Panc1 (cell line): ENCODE measurements around the gene ZNF469.

Experiments used
- CTCF ChIP-seq: fragments of 450-650 bp; IDR thresholded peaks from 2 replicates; pipeline ENCODE4 v1.5.1; 2017; ENCODE audit warnings: mild to moderate bottlenecking
- POLR2AphosphoS5 ChIP-seq: IDR thresholded peaks from 2 replicates; pipeline ENCODE4 v1.6.1; 2012; ENCODE audit warnings: mild to moderate bottlenecking, low read depth, low read length, moderate library complexity
- REST ChIP-seq, 2 experiments: IDR thresholded peaks; 2 replicates each; pipeline ENCODE4 v1.6.1; 2011 to 2012; ENCODE audit warnings: low read depth in 2 of 2, control low read depth in 1 of 2, low read length in 1 of 2, mild to moderate bottlenecking in 1 of 2, moderate library complexity in 1 of 2; ENCODE audit not compliant: insufficient read depth in 1 of 2
- SIN3A ChIP-seq: IDR thresholded peaks from 2 replicates; pipeline ENCODE4 v1.6.1; 2012; ENCODE audit warnings: low read depth, mild to moderate bottlenecking, low read length, moderate library complexity, borderline replicate concordance; ENCODE audit not compliant: insufficient read depth
- TCF7L2 ChIP-seq: IDR thresholded peaks from 2 replicates; pipeline ENCODE4 v1.6.1; 2011; ENCODE audit warnings: mild to moderate bottlenecking, low read depth, low read length, inconsistent platforms

- TF ChIP-seq CTCF (no peak), REST (IDR thresholded peaks at IDR 0.05; ENCODE audit: insufficient read depth in 1 of 2, low read depth in 2 of 2, low read length in 1 of 2) (no peak), TCF7L2 (no peak), POLR2AphosphoS5 (no peak), SIN3A (no peak)
Measured at GRCh38 chr16:88380619-88381018, 2.1 kb upstream of the ZNF469 start.
